IMR-90 (cell line): Measurements from ENCODE around the gene CPLX1. TPM values are rescaled to one million over a fixed set of nuclear protein-coding genes. Genes with fewer than 3 reads are reported as not detected.

Experiments
- ATAC-seq: fragments of 200-7000 bp; cut with Tn5 transposase; 2 replicates; pipeline ENCODE4 v1.9.1; 2020; ENCODE audit warnings: low read depth, mild to moderate bottlenecking, moderate library complexity
- BruUV-seq: library from RNA; stranded (reverse); fragments of 400-500 nt; replicated peaks from 2 replicates; lab custom pipeline; 2021; lab: Mats Ljungman, UMichigan
- CTCF ChIA-PET: fragments of 300-600 bp; formaldehyde crosslinking; extraction: SDS; loops from one replicate; lab custom pipeline; 2021; ENCODE audit warnings: antibody characterized with exemption; lab: Yijun Ruan, JAX
- POLR2A ChIA-PET: fragments of 300-600 bp; sonication (Branson Sonifier 250); formaldehyde crosslinking; loops from one replicate; lab custom pipeline; 2022; ENCODE audit warnings: antibody characterized with exemption; ENCODE audit not compliant: unreplicated experiment; lab: Charles Lee
- DNase-seq: peaks from one replicate; pipeline ENCODE4 v3.0.0; 2013
- H2AFZ ChIP-seq: replicated peaks from 2 replicates; pipeline ENCODE3; 2013; ENCODE audit warnings: low read length, mild to moderate bottlenecking; ENCODE audit not compliant: poor library complexity
- H2AK5ac ChIP-seq: 2 replicates; pipeline ENCODE4 v1.6.1; 2013; ENCODE audit warnings: low read depth, low read length, inconsistent platforms
- H2AK9ac ChIP-seq: replicated peaks from 2 replicates; pipeline ENCODE3; 2013; ENCODE audit warnings: mild to moderate bottlenecking, low read depth, low read length, moderate library complexity; ENCODE audit not compliant: poor library complexity
- H2BK120ac ChIP-seq: 2 replicates; pipeline ENCODE4 v1.6.1; 2013; ENCODE audit warnings: low read depth, low read length, inconsistent platforms
- H2BK15ac ChIP-seq: 3 replicates; pipeline ENCODE4 v1.6.1; 2013; ENCODE audit warnings: low read depth, low read length, inconsistent platforms
- H2BK20ac ChIP-seq: 2 replicates; pipeline ENCODE4 v1.6.1; 2013; ENCODE audit warnings: low read depth, mild to moderate bottlenecking, inconsistent platforms, low read length, moderate library complexity
- H2BK5ac ChIP-seq: 2 replicates; pipeline ENCODE4 v1.6.1; 2013; ENCODE audit warnings: mild to moderate bottlenecking, low read depth, low read length, inconsistent platforms; ENCODE audit not compliant: poor library complexity, severe bottlenecking
- H3K14ac ChIP-seq: replicated peaks from 2 replicates; pipeline ENCODE4 v1.6.1; 2013; ENCODE audit warnings: low read depth, low read length, inconsistent platforms
- H3K18ac ChIP-seq: 2 replicates; pipeline ENCODE4 v1.6.1; 2013; ENCODE audit warnings: low read depth, low read length, control low read depth
- H3K23ac ChIP-seq: 2 replicates; pipeline ENCODE4 v1.6.1; 2013; ENCODE audit warnings: low read depth, low read length, inconsistent platforms
- H3K27ac ChIP-seq: 2 replicates; pipeline ENCODE4 v1.5.1; 2013; ENCODE audit warnings: mild to moderate bottlenecking, control low read depth, low read length; ENCODE audit not compliant: insufficient read depth
- H3K27me3 ChIP-seq: 2 replicates; pipeline ENCODE4 v1.6.1; 2013; ENCODE audit warnings: low read length; ENCODE audit not compliant: control insufficient read depth, insufficient read depth
- H3K36me3 ChIP-seq: 2 replicates; pipeline ENCODE4 v1.6.1; 2013; ENCODE audit warnings: low read length, mixed read lengths; ENCODE audit not compliant: control insufficient read depth, insufficient read depth
- H3K4ac ChIP-seq: 2 replicates; pipeline ENCODE4 v1.6.1; 2013; ENCODE audit warnings: low read depth, low read length, inconsistent platforms
- H3K4me1 ChIP-seq: 2 replicates; pipeline ENCODE4 v1.6.1; 2013; ENCODE audit warnings: low read length, mixed read lengths; ENCODE audit not compliant: control insufficient read depth, insufficient read depth
- H3K4me2 ChIP-seq: 2 replicates; pipeline ENCODE4 v1.6.1; 2013; ENCODE audit warnings: low read depth, mild to moderate bottlenecking, control low read depth, low read length, moderate library complexity
- H3K4me3 ChIP-seq: 2 replicates; pipeline ENCODE4 v1.5.1; 2013; ENCODE audit warnings: low read depth, mild to moderate bottlenecking, control low read depth, low read length, moderate library complexity; ENCODE audit not compliant: insufficient read depth
- H3K56ac ChIP-seq: 2 replicates; pipeline ENCODE4 v1.6.1; 2013; ENCODE audit warnings: low read length, inconsistent platforms; ENCODE audit not compliant: insufficient read depth; ENCODE audit errors: extremely low read depth
- H3K79me1 ChIP-seq, 2 experiments: 2 replicates each; pipeline ENCODE4 v1.6.1; 2013; ENCODE audit warnings: low read length in 2 of 2, inconsistent platforms in 1 of 2, low read depth in 1 of 2
- H3K9ac ChIP-seq: 2 replicates; pipeline ENCODE4 v1.6.1; 2013; ENCODE audit warnings: low read depth, low read length, control low read depth
- H3K9me1 ChIP-seq: 2 replicates; pipeline ENCODE4 v1.6.1; 2013; ENCODE audit warnings: low read length, inconsistent platforms; ENCODE audit not compliant: insufficient read depth
- H3K9me3 ChIP-seq: 2 replicates; pipeline ENCODE4 v1.6.1; 2013; ENCODE audit warnings: low read length; ENCODE audit not compliant: control insufficient read depth, insufficient read depth
- H4K20me1 ChIP-seq: 2 replicates; pipeline ENCODE4 v1.6.1; 2013; ENCODE audit warnings: low read length, inconsistent platforms; ENCODE audit not compliant: insufficient read depth
- H4K5ac ChIP-seq: 2 replicates; pipeline ENCODE4 v1.6.1; 2013; ENCODE audit warnings: mild to moderate bottlenecking, low read depth, low read length, control low read depth
- H4K8ac ChIP-seq, 2 experiments: 2 replicates each; pipeline ENCODE4 v1.6.1; 2013; ENCODE audit warnings: low read depth in 2 of 2, low read length in 2 of 2, control low read depth in 1 of 2, inconsistent platforms in 1 of 2
- H4K91ac ChIP-seq: 2 replicates; pipeline ENCODE4 v1.6.1; 2013; ENCODE audit warnings: low read depth, low read length, inconsistent platforms; ENCODE audit not compliant: insufficient read depth
- BHLHE40 ChIP-seq: fragments of 150-350 bp; IDR thresholded peaks from 2 replicates; pipeline ENCODE4 v1.6.1; 2016; ENCODE audit warnings: mild to moderate bottlenecking, low read depth, low read length
- CHD1 ChIP-seq: IDR thresholded peaks from 2 replicates; pipeline ENCODE4 v1.6.1; 2012; ENCODE audit warnings: low read depth, low read length, improper control_type of control experiment
- ELK1 ChIP-seq: fragments of 150-350 bp; IDR thresholded peaks from 2 replicates; pipeline ENCODE4 v1.6.1; 2016; ENCODE audit warnings: low read depth, mild to moderate bottlenecking, low read length, moderate library complexity, borderline replicate concordance
- MAFK ChIP-seq: IDR thresholded peaks from 2 replicates; pipeline ENCODE4 v1.6.1; 2012; ENCODE audit warnings: low read depth, low read length, improper control_type of control experiment
- MAZ ChIP-seq: IDR thresholded peaks from 2 replicates; pipeline ENCODE4 v1.6.1; 2012; ENCODE audit warnings: low read depth, mild to moderate bottlenecking, low read length, improper control_type of control experiment, moderate library complexity, borderline replicate concordance
- MXI1 ChIP-seq: IDR thresholded peaks from 2 replicates; pipeline ENCODE4 v1.6.1; 2012; ENCODE audit warnings: low read depth, mild to moderate bottlenecking, low read length, moderate library complexity, borderline replicate concordance
- NFE2L2 ChIP-seq: fragments of 150-350 bp; IDR thresholded peaks from 2 replicates; pipeline ENCODE4 v1.6.1; 2016; ENCODE audit warnings: low read depth, mild to moderate bottlenecking, low read length
- POLR2A ChIP-seq: IDR thresholded peaks from 2 replicates; pipeline ENCODE4 v1.6.1; 2012; ENCODE audit warnings: mild to moderate bottlenecking, low read depth, low read length
- RAD21 ChIP-seq: IDR thresholded peaks from 2 replicates; pipeline ENCODE4 v1.6.1; 2012; ENCODE audit warnings: low read length, improper control_type of control experiment
- RCOR1 ChIP-seq: IDR thresholded peaks from 2 replicates; pipeline ENCODE4 v1.6.1; 2012; ENCODE audit warnings: mild to moderate bottlenecking, low read length, improper control_type of control experiment; ENCODE audit not compliant: insufficient replicate concordance
- RFX5 ChIP-seq: IDR thresholded peaks from 2 replicates; pipeline ENCODE4 v1.8.0; 2012; ENCODE audit warnings: low read depth, mild to moderate bottlenecking, low read length, moderate library complexity
- SMC3 ChIP-seq: fragments of 150-350 bp; IDR thresholded peaks from 2 replicates; pipeline ENCODE4 v1.6.1; 2016; ENCODE audit warnings: low read depth, mild to moderate bottlenecking, antibody characterized with exemption, low read length, moderate library complexity
- USF2 ChIP-seq: fragments of 150-350 bp; IDR thresholded peaks from 2 replicates; pipeline ENCODE4 v1.6.1; 2017; ENCODE audit warnings: mild to moderate bottlenecking, antibody characterized with exemption, low read length, low read depth
- WGBS, 2 experiments: methylation state at CpG; one replicate each; pipeline versions ENCODE4 v1.1.5 to v1.1.7; 2013; ENCODE audit warnings: missing lambda C conversion rate in 2 of 2; ENCODE audit not compliant: insufficient read length in 1 of 2; ENCODE audit errors: extremely low coverage in 2 of 2; 5-methylcytosine and 5-hydroxymethylcytosine counted together
- dilution Hi-C: fragments of 300-500 bp; cut with HindIII; formaldehyde crosslinking; loops from one replicate; pipeline ENCODE4 v1.14.3; 2018; ENCODE audit warnings: low sequenced_read_pairs; ENCODE audit not compliant: unreplicated experiment
- in situ Hi-C: fragments of 300-500 bp; cut with MboI; formaldehyde crosslinking; loops from 3 replicates; pipeline ENCODE4 v1.14.3; 2019; ENCODE audit warnings: low sequenced_read_pairs, inconsistent platforms, mixed read lengths
- intact Hi-C: fragments of 100-400 bp; cut with micrococcal nuclease; formaldehyde crosslinking; loops from 2 replicates; pipeline ENCODE4 v1.10.0; 2022
- polyA plus RNA-seq, 3 experiments: library from polyadenylated mRNA; depleted of rRNA; stranded (reverse); fragments of >200 nt; gene quantifications; 2 replicates each; pipeline ENCODE4 v1.2.3, GENCODE V29; 2012; ENCODE audit warnings: low replicate concordance in 1 of 3
- total RNA-seq: library from RNA; depleted of rRNA; stranded (reverse); fragments of >200 nt; gene quantifications from 2 replicates; pipeline ENCODE4 v1.2.3, GENCODE V29; 2012

Gene CPLX1
- total and polyA plus RNA-seq, 2 of the 4 experiments (the other 2 are of a cell fraction): 0.05 TPM; not detected in 1

- Histone ChIP-seq H2BK120ac (no peak overlapping the region), H3K4me1 (peaks cover 2% of the 10 kb centered on the region), H2AK9ac (peak overlapping the region; percentile 28), H4K8ac (no peak overlapping the region), H2BK5ac (no peak overlapping the region), H3K18ac (no peak overlapping the region), H3K4me2 (no peak overlapping the region), H3K9me1 (peaks cover 13% of the 10 kb centered on the region), H3K27ac (no peak overlapping the region), H2AFZ (no peak overlapping the region), H4K91ac (no peak overlapping the region), H3K56ac (no peak overlapping the region), H2AK5ac (no peak overlapping the region), H3K23ac (no peak overlapping the region), H3K79me1 (peaks cover 31 to 75% of the 10 kb centered on the region in 2 experiments), H4K20me1 (peaks cover 93% of the 10 kb centered on the region), H3K4me3 (no peak overlapping the region), H3K9me3 (no peaks in the 10 kb centered on the region), H3K9ac (no peak overlapping the region), H3K27me3 (no peaks in the 10 kb centered on the region), H3K14ac (no peak overlapping the region), H3K36me3 (peaks cover 51% of the 10 kb centered on the region), H2BK15ac (no peak overlapping the region), H4K5ac (no peak overlapping the region), H2BK20ac (no peak overlapping the region), H3K4ac (no peak overlapping the region)
- 100% methylated on average over 2 of the region's 9 CpGs; no CpG with 5 or more reads in 1 of the 2 experiments for WGBS, 2 experiments
- in situ Hi-C loops (no loop called here), dilution Hi-C loops (no loop called here), intact Hi-C loops (no loop called here)
- no TSS peak for BruUV-seq
- TF ChIP-seq RFX5 (no peak), USF2 (no peak), RCOR1 (no peak), MAZ (no peak), CHD1 (no peak), MAFK (no peak), RAD21 (no peak), BHLHE40 (no peak), POLR2A (no peak), MXI1 (no peak), SMC3 (no peak), NFE2L2 (no peak), ELK1 (no peak)
- POLR2A ChIA-PET: no interaction called here
- ATAC-seq (no peak), DNase-seq (no peak)
- CTCF ChIA-PET: no interaction called here
Observed at GRCh38 chr4:773214-773613, 52.7 kb downstream of the CPLX1 start.
